HG02884 (cell line): ENCODE results near the gene SPIRE2.
"Not testable (repeated sequence)": the region's sequence is repeated elsewhere in the genome, so short reads cannot be mapped to it uniquely, and the experiment has no call there.

ENCODE experiments used
- ATAC-seq: cut with Tn5 transposase; IDR thresholded peaks from one replicate; pipeline ENCODE4 v1.9.1; 2021; ENCODE audit warnings: mild to moderate bottlenecking, moderate library complexity; ENCODE audit not compliant: unreplicated experiment

Gene SPIRE2

GRCh38 chr16:89828199-89828869, at the start of gene SPIRE2:
Gene SPIRE2, plus strand, starts transcription at chr16:89828475. Its CDS starts 76 bp downstream, at chr16:89828551.
- ATAC-seq, result no peak

GRCh38 chr16:89779231-89779908, 48.9 kb upstream of the SPIRE2 start:
- no peak for ATAC-seq

- ATAC-seq, result no peak
These were observed 48.4 kb upstream of the SPIRE2 start for GRCh38 chr16:89779909-89780305.

- no peak for ATAC-seq
These were observed 45.8 kb upstream of the SPIRE2 start for GRCh38 chr16:89782489-89782888.

- not testable (repeated sequence) for ATAC-seq
These were observed 44.3 kb upstream of the SPIRE2 start for GRCh38 chr16:89783952-89784351.

- ATAC-seq, result no peak
These were observed 43.9 kb upstream of the SPIRE2 start for GRCh38 chr16:89784406-89784805.

- ATAC-seq, result no peak
These were observed 42.6 kb upstream of the SPIRE2 start for GRCh38 chr16:89785523-89786155.

GRCh38 chr16:89786474-89787364, 41.6 kb upstream of the SPIRE2 start:
- no peak for ATAC-seq

GRCh38 chr16:89787365-89787805, 40.9 kb upstream of the SPIRE2 start:
- no peak for ATAC-seq

GRCh38 chr16:89791278-89791995, 36.8 kb upstream of the SPIRE2 start:
- ATAC-seq, result no peak

GRCh38 chr16:89793092-89793491, 35.2 kb upstream of the SPIRE2 start:
- ATAC-seq, result not testable (repeated sequence)

GRCh38 chr16:89793955-89794354, 34.3 kb upstream of the SPIRE2 start:
- no peak for ATAC-seq

- no peak for ATAC-seq
These were observed 32.6 kb upstream of the SPIRE2 start for GRCh38 chr16:89795676-89796075.

GRCh38 chr16:89796104-89796503, 32.2 kb upstream of the SPIRE2 start:
- no peak for ATAC-seq

GRCh38 chr16:89798126-89798525, 30.1 kb upstream of the SPIRE2 start:
- no peak for ATAC-seq

- ATAC-seq, result no peak
These were observed 29.4 kb upstream of the SPIRE2 start for GRCh38 chr16:89798832-89799370.

GRCh38 chr16:89801800-89802199, 26.5 kb upstream of the SPIRE2 start:
- ATAC-seq, result no peak

GRCh38 chr16:89805136-89805905, 23.0 kb upstream of the SPIRE2 start:
- ATAC-seq, result no peak

- ATAC-seq, result not testable (repeated sequence)
These were observed 21.6 kb upstream of the SPIRE2 start for GRCh38 chr16:89806589-89807193.
